ENCODE data around the gene YEATS2.

YEATS2 gene

GRCh38 chr3:183815951-183816475 lies 118.4 kb downstream of the YEATS2 start:
- no peak for DNase-seq

DNA sequence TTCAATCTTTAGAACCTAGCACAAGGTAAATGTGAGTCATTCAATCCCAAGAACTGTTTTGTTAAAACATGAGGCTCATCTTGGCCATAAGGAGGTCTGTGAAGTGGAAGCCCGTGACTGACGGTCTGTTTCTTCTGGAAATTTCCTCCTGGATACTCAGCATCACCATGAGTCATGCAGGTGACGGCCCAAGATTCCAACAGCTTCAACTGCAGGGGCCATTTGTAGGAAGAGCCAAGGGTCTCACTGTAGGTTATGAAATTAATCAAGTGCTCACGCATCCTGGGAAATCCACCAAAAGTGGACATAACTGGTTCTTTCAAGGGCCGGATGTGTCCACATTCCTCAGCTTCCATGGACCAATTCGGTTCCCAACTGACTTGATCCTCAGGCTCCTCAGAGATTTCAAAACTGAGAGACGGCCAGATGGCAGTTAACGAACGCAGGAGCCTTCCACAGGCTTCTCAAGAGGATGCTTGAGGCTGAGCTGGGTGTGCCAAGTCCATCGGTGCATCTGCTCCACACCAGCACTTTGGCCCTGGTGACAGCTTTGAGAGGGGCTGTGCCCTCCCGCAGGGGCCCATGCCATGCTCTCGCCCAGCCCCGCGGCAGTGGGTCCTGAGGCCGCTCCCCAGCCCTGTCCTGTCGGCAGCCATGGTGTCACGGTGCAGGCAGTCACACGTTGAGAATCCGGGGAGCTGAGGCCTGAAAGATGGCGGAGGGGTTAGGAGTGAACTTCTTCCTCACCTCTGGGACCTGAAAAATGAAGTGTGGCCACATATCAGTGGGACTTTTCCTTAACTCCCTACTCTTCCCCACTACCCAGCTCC lies 119.3 kb downstream of the YEATS2 start:
- DNase-seq: no peak

DNA sequence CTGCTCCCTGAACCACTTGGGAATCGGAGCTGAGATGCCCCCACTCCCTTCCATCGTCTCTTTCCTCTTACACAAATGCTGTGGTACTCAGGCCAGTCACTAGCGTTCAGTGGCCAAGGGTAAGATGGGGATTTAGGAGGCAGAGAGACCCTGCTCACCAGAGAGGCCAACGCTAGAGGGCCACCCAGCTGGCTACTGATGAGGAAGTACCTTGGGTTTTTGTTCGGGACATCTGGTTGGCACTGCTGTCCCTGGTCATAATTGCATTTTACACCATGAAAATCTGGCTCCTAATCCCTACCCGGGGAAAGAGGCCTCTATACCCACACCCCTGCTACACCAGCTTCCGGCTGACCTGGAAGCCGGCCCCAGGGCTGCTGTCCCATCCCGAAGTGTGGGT lies 120.0 kb downstream of the YEATS2 start:
- DNase-seq: no peak

- DNase-seq: no peak
Observed at GRCh38 chr3:183818041-183818620, 120.5 kb downstream of the YEATS2 start.

GRCh38 chr3:183818706-183819624 lies 121.4 kb downstream of the YEATS2 start:
- DNase-seq: no peak

DNA sequence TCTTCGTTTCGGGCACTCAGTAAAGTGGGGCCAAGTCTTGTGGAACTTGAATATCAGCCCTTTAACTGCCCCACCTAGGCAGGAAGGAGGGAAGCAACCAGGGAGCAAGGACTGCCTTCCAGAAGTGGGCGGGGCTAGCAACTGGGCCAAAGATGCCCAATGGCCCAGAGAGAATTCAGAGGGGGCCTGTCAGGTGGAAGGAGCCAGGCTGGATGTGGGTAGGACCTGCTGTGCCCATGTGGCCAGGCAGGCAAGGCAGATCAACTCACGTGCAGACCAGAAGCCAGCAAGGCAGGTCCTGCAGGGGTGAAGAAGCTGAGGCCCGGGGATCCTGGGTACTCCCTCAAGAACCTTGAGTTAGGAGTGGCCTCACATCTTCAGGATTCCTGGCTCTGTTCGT lies 122.2 kb downstream of the YEATS2 start:
- DNase-seq: no peak

DNA sequence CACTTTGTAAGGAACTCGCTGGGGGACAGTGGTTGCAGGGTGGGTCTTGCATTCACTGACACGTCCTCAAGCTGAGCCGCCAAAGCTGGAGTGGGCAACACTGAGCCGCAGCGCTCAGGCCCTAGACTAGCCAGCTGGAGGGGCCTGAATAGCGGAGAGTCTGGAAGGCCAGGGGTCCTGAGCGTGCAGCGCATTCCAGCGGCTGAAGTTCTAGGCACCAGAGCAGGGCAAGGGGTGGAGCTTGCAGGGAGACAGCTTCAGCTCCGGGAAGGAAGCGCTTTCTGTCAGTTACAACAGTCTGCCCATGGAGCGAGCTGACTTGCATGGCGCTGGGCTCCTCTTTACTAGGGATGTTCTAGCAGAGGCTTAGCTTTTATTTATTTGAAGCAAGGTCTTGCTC lies 125.0 kb downstream of the YEATS2 start:
- no peak for DNase-seq

DNA sequence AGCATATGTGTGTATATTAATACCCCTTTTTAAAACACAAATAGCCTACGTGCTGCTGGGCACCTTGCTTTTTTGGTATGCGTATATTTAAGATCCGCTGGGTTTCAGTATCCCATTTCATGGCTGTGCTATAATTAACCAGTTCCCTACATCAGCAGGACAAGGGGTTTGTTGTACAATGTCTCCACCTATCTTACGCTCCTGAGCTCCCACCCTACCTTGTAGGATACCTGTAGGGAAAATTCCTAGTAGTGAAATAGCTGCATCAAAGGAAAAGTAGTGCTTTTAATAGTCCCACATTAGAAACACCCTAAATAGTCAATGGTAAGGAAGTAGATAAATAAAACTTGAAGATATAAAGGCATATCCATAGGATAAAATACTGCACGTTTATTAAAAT lies 126.4 kb downstream of the YEATS2 start:
- no peak for DNase-seq

- DNase-seq: no peak
Observed at GRCh38 chr3:183824761-183825455, 127.3 kb downstream of the YEATS2 start.

- peak; percentile 46 for DNase-seq
Observed at GRCh38 chr3:183825456-183826161, 128.0 kb downstream of the YEATS2 start, which contains the start of gene MAP6D1. TSS of gene MAP6D1 (minus strand) at chr3:183825577. CDS start at chr3:183825547, 30 bp downstream.

DNA sequence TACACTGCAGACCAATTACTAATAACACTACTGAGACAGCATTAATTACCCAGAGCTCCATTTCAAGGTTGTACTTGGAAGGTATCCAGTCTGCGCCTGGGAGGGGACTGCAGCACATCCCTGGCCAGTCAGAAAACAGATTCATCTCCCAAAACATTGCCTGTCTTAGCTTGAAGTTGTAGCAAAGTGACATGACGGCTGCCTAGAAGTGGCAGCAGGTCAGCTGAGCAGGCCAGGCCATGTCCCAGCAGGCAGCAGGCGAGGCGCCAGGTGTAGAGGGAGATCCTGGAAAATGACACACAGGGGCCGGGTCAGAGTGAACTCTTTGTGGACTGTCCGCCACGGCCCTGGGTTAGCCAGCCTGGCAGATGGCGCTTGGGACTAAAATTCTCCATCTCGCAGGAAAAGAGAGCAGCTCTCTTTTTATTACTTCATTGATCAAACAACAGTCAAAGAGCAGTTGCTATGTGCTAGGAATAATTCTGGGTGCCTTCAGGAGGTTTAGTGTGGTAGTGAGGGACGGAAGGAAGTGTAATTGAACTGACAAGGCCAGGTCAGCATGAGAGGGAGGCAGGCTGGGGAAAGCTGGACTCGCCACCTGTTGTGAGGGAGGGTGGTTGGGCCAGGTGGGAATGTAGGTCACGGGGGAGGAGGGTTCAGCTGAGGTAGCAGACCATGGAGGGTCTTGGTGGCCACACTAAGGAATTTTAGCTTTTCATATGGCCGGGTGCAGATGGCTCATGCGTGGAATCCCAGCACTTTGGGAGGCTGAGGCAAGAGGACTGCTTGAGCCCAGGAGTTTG lies 129.1 kb downstream of the YEATS2 start:
- DNase-seq: no peak

DNA sequence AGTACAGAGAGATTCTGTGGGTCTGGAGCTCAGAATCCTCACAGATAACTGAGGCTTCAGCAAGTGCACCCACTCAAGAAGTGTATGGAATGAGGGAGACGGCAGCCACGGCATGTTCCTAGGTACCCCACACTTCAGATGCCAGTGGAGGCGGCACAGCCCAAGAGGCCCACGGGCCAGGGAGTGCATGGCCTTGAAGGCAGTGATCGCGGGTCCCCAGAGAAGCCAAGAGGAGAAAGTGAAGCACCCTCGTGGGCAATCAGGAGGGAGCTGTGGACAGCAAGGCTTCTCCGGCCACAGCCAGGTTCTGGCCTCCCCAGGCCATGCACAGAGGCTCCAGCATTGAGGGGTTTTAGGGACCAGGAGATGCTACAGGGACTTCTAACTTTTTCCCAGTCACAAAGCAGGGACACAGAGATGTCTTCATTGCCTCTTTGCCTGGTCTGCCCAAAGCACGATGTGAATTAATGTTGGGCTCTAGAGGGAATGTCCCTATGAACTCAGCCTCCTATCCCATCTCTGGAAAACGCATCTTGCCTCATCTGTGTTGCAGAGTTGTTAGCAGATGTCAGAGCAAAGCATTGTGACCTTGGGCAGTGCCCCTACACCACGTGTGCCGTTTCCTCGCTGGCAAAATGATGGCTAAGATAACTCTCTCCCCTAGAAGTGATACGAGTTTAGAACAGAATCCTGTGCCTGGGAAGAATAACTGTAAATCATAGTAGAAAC lies 130.4 kb downstream of the YEATS2 start:
- no peak for DNase-seq

DNA sequence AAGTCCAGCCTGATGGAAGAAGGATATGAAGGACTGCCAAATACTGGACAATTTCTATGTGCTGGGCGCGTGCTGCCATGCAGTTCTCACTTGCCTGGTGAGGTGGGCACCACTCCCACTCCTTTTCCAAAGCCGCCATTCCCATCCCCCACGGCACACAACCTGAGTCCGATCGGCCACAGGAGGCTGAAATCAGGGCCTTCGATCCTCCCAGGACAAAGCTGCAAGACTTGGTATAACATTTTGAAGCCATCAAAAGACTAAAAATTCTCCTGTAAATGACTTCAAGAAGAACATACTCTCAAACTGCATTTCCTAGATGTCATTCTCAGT lies 130.9 kb downstream of the YEATS2 start:
- no peak for DNase-seq

- no peak for DNase-seq
Observed at GRCh38 chr3:183829466-183829865, 131.9 kb downstream of the YEATS2 start.

DNA sequence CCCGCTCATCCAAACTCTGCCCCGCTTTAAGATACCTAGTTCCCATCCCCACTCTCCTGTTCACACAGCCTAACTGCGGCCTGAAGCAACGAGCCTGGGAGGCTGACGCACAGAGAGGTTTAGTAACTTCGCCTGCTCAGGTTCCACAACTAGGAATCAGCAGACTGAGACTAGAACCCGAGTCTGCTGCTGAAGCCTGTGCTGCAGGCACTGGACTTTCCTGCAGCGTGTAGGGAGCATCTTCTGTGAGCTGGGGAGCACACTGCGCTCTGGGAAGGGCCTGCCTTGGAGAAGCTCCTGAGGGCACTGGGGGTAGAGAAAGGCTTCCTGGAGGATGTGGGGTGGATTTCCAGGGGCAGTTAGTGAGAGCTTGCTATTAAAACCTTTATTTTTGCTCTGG lies 132.6 kb downstream of the YEATS2 start:
- DNase-seq: no peak

GRCh38 chr3:183833516-183833915 lies 135.9 kb downstream of the YEATS2 start:
- no peak for DNase-seq

DNA sequence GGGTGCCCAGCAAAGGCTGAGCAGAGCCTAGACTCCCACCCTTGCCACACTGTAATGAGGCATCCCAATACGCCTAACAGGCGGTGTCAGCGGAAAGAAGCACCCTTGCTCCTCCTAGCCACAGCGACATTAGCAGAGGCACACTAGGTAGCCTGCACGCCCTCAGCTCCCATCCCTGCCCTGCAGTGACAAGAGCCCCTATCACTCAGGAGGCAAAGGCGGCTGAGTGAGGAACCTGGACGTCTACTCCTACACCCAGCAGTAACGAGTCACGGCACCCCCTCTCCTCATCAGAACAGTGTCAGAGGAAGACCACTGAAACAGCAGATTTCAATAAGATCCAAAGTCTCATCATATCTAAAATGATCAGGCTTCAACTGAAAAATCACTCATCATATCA lies 139.8 kb downstream of the YEATS2 start:
- DNase-seq: no peak

DNA sequence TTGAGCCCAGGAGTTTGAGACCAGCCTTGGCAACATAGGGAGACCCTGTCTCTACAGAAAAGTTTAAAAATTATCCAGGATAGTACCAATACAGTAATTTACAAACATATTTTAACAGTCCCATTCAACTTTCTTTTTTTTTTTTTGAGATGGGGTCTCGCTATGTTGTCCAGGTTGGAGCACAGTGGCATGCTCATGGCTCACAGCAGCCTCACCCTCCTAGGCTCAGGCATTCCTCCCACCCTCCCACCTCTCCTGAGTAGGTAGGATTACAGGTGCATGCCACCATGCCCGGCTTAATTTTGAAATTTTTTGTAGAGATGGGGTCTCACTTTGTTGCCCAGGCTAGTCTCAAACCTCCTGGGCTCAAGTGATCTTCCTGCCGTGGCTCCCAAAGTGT lies 140.3 kb downstream of the YEATS2 start:
- DNase-seq: no peak

GRCh38 chr3:183839751-183840150 lies 142.2 kb downstream of the YEATS2 start:
- DNase-seq: no peak

DNA sequence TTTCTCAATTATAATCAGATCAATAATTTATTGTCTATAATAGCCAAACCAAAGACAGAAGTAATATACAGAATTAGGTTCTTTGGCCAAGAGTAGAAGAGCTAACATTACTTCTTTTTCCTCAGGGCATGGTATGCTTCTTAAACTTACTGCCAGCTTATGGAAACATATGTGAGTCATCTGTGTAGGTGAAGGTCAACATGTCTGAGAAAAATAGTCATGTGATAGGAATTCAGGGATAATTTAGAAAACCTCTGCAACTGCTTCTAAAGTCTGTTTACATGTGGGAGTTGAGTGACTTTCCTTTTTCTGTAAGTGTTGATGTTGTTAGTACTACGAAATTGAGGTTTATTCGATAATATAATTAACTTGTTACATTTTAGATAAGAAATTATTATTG lies 147.0 kb downstream of the YEATS2 start:
- DNase-seq: no peak

DNA sequence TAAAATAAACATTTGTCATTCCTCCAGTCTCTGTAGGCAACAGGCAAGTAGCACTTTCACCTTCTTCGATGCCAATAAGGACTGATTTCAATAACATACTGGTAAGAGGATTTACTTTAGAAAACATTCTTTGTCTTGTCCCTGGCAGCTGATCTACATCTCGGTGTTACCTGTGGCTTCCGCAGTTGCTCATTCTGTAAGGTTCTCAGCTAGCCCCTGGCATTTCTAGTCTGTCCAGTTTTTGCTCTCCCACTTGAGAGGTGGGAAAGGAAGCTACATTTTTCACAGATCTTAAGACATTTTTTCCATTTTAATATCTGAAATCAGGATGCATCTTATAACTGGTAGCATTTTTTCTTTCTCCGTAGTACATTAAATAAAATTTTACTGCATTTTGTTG lies 147.5 kb downstream of the YEATS2 start:
- DNase-seq: no peak

Measured in CD4-positive, alpha-beta T cell treated with Interleukin-15 for 1 hour (primary cell).